ENCODE measurements around the gene CTH.

GRCh38 chr1:70361727-70362398, 49.2 kb upstream of the CTH start:
- TF ChIP-seq POLR2A (IDR thresholded peaks at IDR 0.05; ENCODE audit: low read length) (no peak), CTCF (IDR thresholded peaks at IDR 0.05) (no peak), KDM5A (IDR thresholded peaks at IDR 0.05) (no peak), JUN (IDR thresholded peaks at IDR 0.05) (no peak)
